ENCODE data around the gene RAD52.

The RAD52 gene

DNA sequence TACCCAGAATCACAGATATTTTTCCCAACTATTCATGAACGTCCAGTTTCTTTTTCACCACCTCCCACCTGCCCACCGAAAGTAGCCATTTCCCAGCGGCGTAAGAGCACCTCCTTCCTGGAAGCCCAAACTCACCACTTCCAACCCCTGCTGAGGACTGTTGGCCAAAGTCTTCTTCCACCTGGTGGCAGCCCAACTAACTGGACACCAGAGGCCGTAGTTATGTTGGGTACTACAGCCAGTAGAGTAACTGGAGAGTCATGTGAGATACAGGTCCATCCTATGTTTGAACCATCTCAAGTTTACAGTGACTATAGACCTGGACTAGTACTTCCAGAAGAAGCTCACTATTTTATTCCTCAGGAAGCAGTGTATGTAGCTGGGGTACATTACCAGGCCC, 81.6 kb downstream of the RAD52 start:
- ChIA-PET CTCF (interaction anchor here (0.9 kb wide), 1 partner anchor 13 kb away, joined by 3 read pairs; no protein-coding TSS in a partner anchor), POLR2A (no interaction called here)
- no peak for DNase-seq (ENCODE audit: extremely low spot score)
- TF ChIP-seq SP1 (IDR thresholded peaks at IDR 0.05) = no peak
- TF ChIP-seq BHLHE40 (IDR thresholded peaks at IDR 0.05; ENCODE audit: borderline replicate concordance) = no peak

DNA sequence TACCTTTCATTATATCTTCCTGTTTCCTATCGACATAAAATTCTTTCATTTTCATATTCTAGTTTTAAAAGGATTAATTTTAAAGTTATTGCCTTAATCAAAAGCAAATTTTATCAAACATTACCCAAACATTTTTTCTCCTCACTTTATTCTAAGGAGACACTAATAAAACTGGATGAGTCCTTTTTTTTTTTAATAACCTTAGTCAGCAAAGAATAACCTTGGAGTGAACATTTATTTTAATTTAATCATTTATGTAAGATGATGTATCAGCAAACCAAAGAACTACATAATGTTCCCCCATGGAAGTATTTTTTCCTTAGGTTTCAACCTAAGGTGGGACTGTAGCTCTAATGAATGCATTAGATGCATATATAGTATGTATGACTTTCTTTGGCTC, 83.9 kb downstream of the RAD52 start:
- DNase-seq (ENCODE audit: extremely low spot score) = no peak
- TF ChIP-seq FOXA1 (IDR thresholded peaks at IDR 0.05) (no peak), NFRKB (IDR thresholded peaks at IDR 0.05) (no peak), HDGF (IDR thresholded peaks at IDR 0.05; ENCODE audit: borderline replicate concordance) (no peak), ELF4 (IDR thresholded peaks at IDR 0.05) (no peak), LEF1 (IDR thresholded peaks at IDR 0.05; ENCODE audit: borderline replicate concordance) (no peak)
- TF ChIP-seq, protein P1, sequence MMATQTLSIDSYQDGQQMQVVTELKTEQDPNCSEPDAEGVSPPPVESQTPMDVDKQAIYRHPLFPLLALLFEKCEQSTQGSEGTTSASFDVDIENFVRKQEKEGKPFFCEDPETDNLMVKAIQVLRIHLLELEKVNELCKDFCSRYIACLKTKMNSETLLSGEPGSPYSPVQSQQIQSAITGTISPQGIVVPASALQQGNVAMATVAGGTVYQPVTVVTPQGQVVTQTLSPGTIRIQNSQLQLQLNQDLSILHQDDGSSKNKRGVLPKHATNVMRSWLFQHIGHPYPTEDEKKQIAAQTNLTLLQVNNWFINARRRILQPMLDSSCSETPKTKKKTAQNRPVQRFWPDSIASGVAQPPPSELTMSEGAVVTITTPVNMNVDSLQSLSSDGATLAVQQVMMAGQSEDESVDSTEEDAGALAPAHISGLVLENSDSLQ (IDR thresholded peaks at IDR 0.05) = no peak
- POLR2A ChIA-PET = no interaction called here
- CTCF ChIA-PET = no interaction called here

DNA sequence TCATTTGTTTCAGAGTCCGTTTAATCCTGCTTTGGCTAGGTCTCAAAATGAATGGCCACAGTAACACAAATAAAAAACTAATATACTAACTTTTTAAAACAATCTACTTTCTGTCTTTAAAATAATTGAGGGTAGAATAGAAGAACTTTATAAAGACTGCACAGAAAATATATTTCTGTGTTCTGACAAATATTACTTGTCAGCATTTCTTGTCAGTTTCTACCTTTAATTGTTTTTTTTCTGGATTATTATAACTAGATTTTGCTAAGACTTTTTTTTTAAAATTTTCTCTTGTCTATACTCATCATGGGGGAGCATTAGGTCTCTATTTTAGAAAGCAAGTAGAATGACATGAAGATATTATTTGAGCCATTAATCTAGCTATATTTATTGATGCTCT, 86.2 kb downstream of the RAD52 start:
- no peak for DNase-seq (ENCODE audit: extremely low spot score)
- ChIA-PET CTCF (no interaction called here), POLR2A (no interaction called here)
- no peak for TF ChIP-seq CTBP1 (IDR thresholded peaks at IDR 0.05; ENCODE audit: borderline replicate concordance)
- TF ChIP-seq HDGF (IDR thresholded peaks at IDR 0.05; ENCODE audit: borderline replicate concordance) = no peak
- no peak for TF ChIP-seq SP1 (IDR thresholded peaks at IDR 0.05)
- no peak for TF ChIP-seq L3MBTL2 (conservative IDR thresholded peaks at IDR 0.05)

DNA sequence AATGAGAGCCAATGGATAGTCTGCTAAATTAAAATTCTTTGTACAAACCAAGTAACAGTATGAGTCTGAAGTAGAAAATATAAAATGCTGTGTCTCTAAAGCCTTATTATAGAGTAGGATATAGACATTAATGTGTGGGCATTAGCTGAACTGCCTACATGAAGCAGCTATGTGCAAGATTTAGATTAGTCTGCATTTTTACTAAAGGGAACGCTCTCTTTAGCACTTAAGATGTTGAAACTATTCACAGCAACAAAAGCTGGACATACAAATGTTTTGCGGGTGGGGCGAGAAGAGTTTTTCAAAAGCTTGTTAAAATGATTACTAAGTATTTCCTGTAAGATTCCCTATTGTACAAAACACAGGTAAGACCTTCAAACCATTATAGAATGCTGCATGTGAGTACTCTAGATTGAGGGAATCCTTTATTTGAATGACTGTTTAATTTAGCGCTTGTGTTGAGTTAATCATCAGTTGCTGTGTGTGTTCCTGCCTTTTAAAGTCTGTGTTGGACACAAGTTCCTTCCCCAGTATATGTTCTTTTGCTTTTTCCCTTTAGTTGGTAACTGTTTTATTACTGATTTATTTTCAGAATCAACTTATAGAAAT, 87.1 kb downstream of the RAD52 start:
- ChIA-PET POLR2A (no interaction called here), CTCF (no interaction called here)
- DNase-seq (ENCODE audit: extremely low spot score) = no peak
- TF ChIP-seq NFRKB (IDR thresholded peaks at IDR 0.05) = no peak
- no peak for TF ChIP-seq FOXK2 (IDR thresholded peaks at IDR 0.05)
- TF ChIP-seq FOXA1 (IDR thresholded peaks at IDR 0.05) = no peak
- TF ChIP-seq FOXM1 (IDR thresholded peaks at IDR 0.05; ENCODE audit: borderline replicate concordance) = no peak
- TF ChIP-seq ELF4 (IDR thresholded peaks at IDR 0.05) = no peak
- TF ChIP-seq TARDBP (IDR thresholded peaks at IDR 0.05) = no peak
- TF ChIP-seq ZNF384 (IDR thresholded peaks at IDR 0.05) = no peak
- TF ChIP-seq BHLHE40 (IDR thresholded peaks at IDR 0.05; ENCODE audit: borderline replicate concordance) = no peak
- no peak for TF ChIP-seq SUZ12 (IDR thresholded peaks at IDR 0.05)
- TF ChIP-seq HDGF (IDR thresholded peaks at IDR 0.05; ENCODE audit: borderline replicate concordance) = no peak
- TF ChIP-seq, protein P1 (IDR thresholded peaks at IDR 0.05) = no peak

All from HEK293T (cell line).